Measurements from ENCODE around the gene PARP3. TPM values are rescaled to one million over a fixed set of nuclear protein-coding genes. Genes with fewer than 3 reads are reported as not detected.

The PARP3 gene
- total and polyA plus RNA-seq, 2 of the 8 experiments (the other 6 are each of a cell fraction or from before 2014, with no cell fraction given): 1.3 to 1.6 TPM

GRCh38 chr3:51977446-51978142 is 35.4 kb downstream of the PARP3 start:
- no peak overlapping the region for H3K9ac ChIP-seq (replicated peaks in 1 of 4; ENCODE audit: extremely low read depth in 1 of 4, low read depth in 3 of 4, low read length in 3 of 4)
- H2BK12ac ChIP-seq (ENCODE audit: low read depth, low read length): no peak overlapping the region
- H4K5ac ChIP-seq (ENCODE audit: insufficient read length, low read depth, low read length): no peak overlapping the region
- H4K91ac ChIP-seq (replicated peaks; ENCODE audit: insufficient read length, low read length): no peak overlapping the region
- H2AK5ac ChIP-seq (ENCODE audit: low read depth, low read length): no peak overlapping the region
- H3K27ac ChIP-seq (ENCODE audit: low read depth, low read length): no peak overlapping the region
- H3K36me3 ChIP-seq (ENCODE audit: control insufficient read depth in 2 of 4, insufficient read depth in 4 of 4, low read length in 3 of 4): no peaks in the 10 kb centered on the region
- H2BK15ac ChIP-seq (ENCODE audit: low read length): no peak overlapping the region
- H3K4me1 ChIP-seq (replicated peaks in 1 of 4; ENCODE audit: control insufficient read depth in 3 of 4, insufficient read depth in 4 of 4, low read length in 3 of 4): peaks cover 6 to 26% (median 19%) of the 10 kb centered on the region in 4 experiments
- H3K23ac ChIP-seq (ENCODE audit: insufficient read length): no peak overlapping the region
- no peak overlapping the region for H2AFZ ChIP-seq (ENCODE audit: low read length)
- POLR2A ChIA-PET (ENCODE audit: partially characterized antibody): interaction anchor here (0.7 to 29.3 kb wide), 4 partner anchors 6 to 1664 kb away, joined by 3 to 923 read pairs (median 463); partner anchors contain the start of genes ABHD14A, ABHD14B, ACY1 and PCBP4
- FAIRE-seq (no peak), DNase-seq (ENCODE audit: low read depth in 1 of 2, low spot score in 2 of 2) (no peak)
- no peak for TF ChIP-seq POLR2A (IDR thresholded peaks at IDR 0.05; ENCODE audit: control extremely low read depth in 1 of 2, low read depth in 2 of 2, low read length in 2 of 2)
- TF ChIP-seq EGR1 (IDR thresholded peaks at IDR 0.05; ENCODE audit: borderline replicate concordance, low read depth, low read length): no peak
- H3K18ac ChIP-seq (ENCODE audit: extremely low read depth, low read length): no peak overlapping the region
- CTCF ChIA-PET (ENCODE audit: partially characterized antibody): interaction anchor here (1.0 to 2.6 kb wide), 5 partner anchors 20 to 75 kb away, joined by 3 to 12 read pairs (median 3); partner anchors contain the start of genes PARP3 and RRP9
- H4K20me1 ChIP-seq (replicated peaks in 1 of 2; ENCODE audit: control insufficient read depth in 1 of 2, insufficient read depth in 2 of 2, low read length in 2 of 2): peaks cover 0 to 6% of the 10 kb centered on the region in 2 experiments
- H3K56ac ChIP-seq (replicated peaks; ENCODE audit: insufficient read length, low read depth, low read length): no peak overlapping the region
- WGBS, 2 experiments (ENCODE audit: extremely low coverage in 1 of 2, insufficient coverage in 1 of 2, insufficient read length in 1 of 2, insufficient replicate concordance in 2 of 2, low coverage in 1 of 2, low lambda C conversion rate in 2 of 2, missing lambda C conversion rate in 1 of 2): 87% methylated on average over 9 of the region's 9 CpGs; no CpG with 5 or more reads in 1 of the 2 experiments
- peaks cover 2 to 32% (median 24%) of the 10 kb centered on the region in 4 experiments; a peak in 6 of 7 replicates for H3K27me3 ChIP-seq (replicated peaks in 1 of 4; ENCODE audit: control insufficient read depth in 3 of 4, extremely low read depth in 1 of 4, insufficient read depth in 3 of 4, low read length in 3 of 4)
- H3K23me2 ChIP-seq (ENCODE audit: low read depth, low read length): peaks cover 14% of the 10 kb centered on the region
- no peak overlapping the region for H2BK120ac ChIP-seq (replicated peaks; ENCODE audit: low read depth, low read length)
- H2BK5ac ChIP-seq (ENCODE audit: low read depth, low read length): no peak overlapping the region
- H3K79me1 ChIP-seq (ENCODE audit: low read depth, low read length): peaks cover 10% of the 10 kb centered on the region
- no peak overlapping the region for H3K4me2 ChIP-seq (ENCODE audit: insufficient read depth in 1 of 2, low read depth in 2 of 2, low read length in 2 of 2)
- no peak overlapping the region for H3K4ac ChIP-seq (replicated peaks; ENCODE audit: insufficient read length, low read depth, low read length)
- no peak overlapping the region for H3K14ac ChIP-seq (ENCODE audit: insufficient read length)
- no peak overlapping the region for H2BK20ac ChIP-seq (ENCODE audit: low read length)
- H3K4me3 ChIP-seq (ENCODE audit: extremely low read depth in 1 of 4, insufficient read depth in 2 of 4, low read depth in 3 of 4, low read length in 4 of 4): no peak overlapping the region
- H3K9me3 ChIP-seq (ENCODE audit: insufficient read depth in 2 of 2, low read depth in 1 of 2, low read length in 1 of 2): no peaks in the 10 kb centered on the region; a peak in 1 of 4 replicates
- H3K79me2 ChIP-seq (ENCODE audit: control insufficient read depth in 1 of 2, insufficient read depth in 2 of 2, low read length in 2 of 2): no peaks in the 10 kb centered on the region
- H4K8ac ChIP-seq (ENCODE audit: extremely low read depth, insufficient read depth, low read length): no peak overlapping the region
